Liver (tissue), 2 donors: ENCODE measurements around the gene CERT1.

Source experiments
- CTCF ChIP-seq: fragments of 150-350 bp; IDR thresholded peaks from 2 replicates; pipeline ENCODE4 v1.5.1; 2017; ENCODE audit warnings: improper control_type of control experiment, low read depth, low read length; ENCODE audit not compliant: missing input control
- YY1 ChIP-seq: IDR thresholded peaks from 2 replicates; pipeline ENCODE4 v1.6.1; 2016; ENCODE audit warnings: antibody characterized with exemption, mild to moderate bottlenecking
- TF ChIP-seq, protein P1 (sequence below): IDR thresholded peaks from 2 replicates; pipeline ENCODE4 v1.6.1; 2016; ENCODE audit warnings: antibody characterized with exemption
- TF ChIP-seq, protein P2 (sequence below): IDR thresholded peaks from 2 replicates; pipeline ENCODE4 v1.6.1; 2016; ENCODE audit warnings: antibody characterized with exemption
- donor health status: healthy.

GRCh38 chr5:75534734-75535133 is 23.3 kb upstream of the CERT1 start:
- TF ChIP-seq, protein P1, sequence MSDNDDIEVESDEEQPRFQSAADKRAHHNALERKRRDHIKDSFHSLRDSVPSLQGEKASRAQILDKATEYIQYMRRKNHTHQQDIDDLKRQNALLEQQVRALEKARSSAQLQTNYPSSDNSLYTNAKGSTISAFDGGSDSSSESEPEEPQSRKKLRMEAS, result no peak
- TF ChIP-seq CTCF, result no peak
- no peak for TF ChIP-seq YY1
- TF ChIP-seq, protein P2, sequence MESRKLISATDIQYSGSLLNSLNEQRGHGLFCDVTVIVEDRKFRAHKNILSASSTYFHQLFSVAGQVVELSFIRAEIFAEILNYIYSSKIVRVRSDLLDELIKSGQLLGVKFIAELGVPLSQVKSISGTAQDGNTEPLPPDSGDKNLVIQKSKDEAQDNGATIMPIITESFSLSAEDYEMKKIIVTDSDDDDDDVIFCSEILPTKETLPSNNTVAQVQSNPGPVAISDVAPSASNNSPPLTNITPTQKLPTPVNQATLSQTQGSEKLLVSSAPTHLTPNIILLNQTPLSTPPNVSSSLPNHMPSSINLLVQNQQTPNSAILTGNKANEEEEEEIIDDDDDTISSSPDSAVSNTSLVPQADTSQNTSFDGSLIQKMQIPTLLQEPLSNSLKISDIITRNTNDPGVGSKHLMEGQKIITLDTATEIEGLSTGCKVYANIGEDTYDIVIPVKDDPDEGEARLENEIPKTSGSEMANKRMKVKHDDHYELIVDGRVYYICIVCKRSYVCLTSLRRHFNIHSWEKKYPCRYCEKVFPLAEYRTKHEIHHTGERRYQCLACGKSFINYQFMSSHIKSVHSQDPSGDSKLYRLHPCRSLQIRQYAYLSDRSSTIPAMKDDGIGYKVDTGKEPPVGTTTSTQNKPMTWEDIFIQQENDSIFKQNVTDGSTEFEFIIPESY, result no peak
